Activated CD4-positive, alpha-beta T cell treated with anti-CD3 and anti-CD28 coated beads for 48 hours (primary cell): ENCODE results near the gene SYT15.

Experiments used
- DNase-seq: peaks from one replicate; pipeline ENCODE4 v3.0.0-alpha.2; 2020

Gene SYT15

DNA sequence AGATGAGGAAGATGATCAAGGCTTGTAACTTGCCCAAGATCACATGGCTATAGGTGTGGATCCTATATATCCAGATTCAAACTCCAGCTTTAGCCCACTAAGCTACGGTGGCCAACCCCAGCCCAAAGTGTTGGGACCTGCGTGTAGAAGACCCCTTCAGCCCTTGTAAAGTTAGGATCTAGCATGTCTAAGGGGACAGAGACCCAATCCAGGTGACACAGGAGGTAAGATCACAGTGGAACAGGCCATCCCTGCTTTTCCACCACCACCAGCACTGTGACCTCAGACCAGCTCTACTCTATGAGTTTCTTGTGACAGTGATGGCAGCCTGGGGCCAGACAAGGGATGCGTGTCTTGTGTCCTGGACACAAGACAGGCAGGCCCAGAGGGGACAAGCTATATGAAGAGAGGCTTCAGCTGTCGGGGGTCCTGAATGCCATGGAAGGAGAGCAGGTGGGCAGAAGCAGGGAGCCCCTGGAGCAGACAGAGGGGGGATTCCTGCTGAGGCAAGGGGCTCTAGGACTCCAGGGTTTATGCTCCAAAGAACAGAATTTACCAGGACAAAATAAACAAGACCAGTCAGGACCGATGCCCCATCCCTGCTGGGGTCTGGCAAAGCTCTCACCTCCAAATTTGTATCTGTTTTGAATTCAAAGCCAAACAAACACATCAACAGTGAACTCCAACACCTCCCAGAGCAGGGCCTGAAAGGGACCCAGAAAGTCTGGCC, 32.9 kb upstream of the SYT15 start:
- DNase-seq = peak; percentile 1

DNA sequence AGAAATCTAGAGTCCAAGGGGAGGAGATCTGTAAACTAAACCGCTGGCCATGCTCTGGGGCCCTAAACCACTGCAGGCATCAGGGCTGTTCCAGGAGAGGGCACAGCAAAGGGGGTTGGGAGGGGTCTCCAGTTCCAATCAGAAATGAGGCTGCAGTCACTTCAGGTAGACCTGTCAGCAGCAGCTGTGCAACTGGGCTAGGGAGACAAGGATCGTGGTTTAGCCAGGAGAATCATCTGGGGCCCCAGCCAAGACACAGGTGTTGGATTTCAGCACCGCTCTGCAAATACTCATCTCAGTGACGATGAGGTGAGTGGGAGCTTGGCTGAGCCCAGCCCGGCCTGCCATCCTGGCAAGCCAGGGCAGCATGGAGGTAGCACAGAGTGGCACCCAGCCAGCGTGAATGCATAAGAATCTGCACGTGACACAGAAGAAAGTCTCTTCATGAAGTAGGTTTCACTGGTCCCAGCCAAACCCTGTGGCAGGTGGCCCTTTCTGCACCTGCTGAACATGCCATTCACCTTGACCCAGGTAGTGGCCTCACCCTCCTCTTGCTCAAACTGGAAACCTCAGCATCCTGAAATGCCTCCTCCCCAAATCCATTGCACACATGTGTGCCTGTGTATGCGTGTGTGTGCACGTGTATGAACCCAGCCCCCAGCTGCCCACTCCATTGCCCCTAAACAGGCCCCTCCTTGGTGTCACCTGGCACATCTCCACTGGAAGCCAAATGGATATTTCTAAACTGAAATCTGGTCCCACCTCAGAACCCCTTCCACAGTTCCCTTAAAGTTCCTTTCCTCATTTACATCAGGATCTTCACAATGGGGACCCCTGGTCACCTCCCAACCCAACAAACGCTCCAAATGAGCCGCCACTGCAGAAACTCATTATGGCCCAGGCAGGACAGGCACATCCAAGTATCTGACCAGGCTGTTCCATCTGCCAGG, 32.1 kb upstream of the SYT15 start:
- peak; percentile 2 for DNase-seq

DNA sequence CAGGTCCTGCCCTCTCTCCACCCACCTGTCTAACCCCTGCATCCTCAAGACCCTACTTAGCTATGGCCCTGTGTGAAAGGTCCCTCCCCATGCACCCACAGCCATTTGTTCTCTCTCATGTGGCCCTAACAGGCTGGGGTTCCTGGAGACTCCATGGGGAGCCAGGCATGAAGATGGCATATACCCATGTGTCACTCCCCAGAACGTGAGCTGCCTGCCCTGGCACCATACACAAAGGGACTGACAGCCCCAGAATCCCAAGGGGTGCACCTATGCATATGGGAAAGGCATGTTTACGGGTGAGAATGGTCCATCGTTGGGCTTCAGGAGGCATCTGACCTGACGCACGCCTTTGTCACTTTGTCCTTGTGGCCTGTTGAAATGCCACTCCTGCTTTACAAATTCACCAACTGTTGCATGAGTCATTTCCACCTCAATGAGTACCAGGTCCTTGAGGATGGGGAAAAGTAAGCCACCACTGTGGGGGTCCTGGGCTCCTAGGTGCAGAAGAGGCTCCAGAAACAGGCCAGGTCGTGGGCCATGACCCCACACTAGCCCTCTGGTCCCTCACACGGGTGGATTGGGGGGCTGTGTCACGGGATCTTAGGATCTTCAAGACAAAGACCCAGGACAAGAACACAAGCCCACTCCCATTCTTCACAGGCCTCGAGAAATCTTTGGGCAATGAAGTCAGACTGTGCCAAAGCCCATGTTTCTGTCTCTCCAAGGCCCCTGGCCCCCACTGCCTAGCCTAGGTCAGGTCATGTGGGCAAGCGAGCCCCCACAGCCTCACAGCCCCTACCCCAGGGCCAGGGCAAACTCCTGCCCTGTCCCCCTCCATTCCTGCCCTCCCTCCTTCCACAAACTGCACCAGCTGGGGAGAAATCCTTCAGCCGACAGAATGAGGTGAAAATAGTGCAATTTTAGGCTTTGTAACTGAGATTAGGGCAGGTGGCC, 31.1 kb upstream of the SYT15 start:
- peak; percentile 1 for DNase-seq

DNA sequence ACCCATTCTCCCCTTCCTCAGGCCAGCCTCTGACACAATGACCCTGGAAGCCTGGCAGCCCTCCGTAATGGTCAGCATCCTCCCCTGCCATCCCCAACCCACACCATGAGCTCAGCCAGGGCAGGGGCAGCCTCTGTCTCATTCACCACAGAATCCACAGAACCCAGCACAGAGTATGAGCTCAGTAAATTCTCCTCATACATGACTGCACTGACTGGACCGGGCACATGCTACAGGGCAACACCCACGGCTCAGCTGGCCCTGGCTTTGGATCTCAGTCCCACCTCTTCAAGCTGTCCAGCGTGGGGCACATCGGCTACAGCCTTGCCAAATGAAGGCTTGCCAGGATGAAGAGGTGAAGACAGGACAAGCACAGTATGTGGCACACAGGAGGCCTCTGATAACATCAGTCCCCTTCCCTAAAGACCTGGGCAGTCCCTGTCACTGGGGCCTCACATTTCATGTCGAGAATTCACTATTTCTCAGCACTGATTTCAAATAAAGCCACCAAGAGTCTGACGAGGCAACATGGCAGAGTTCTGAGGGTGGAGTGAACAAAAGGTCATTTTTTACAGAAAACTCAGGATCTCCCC, 30.3 kb upstream of the SYT15 start:
- peak; percentile 2 for DNase-seq

DNA sequence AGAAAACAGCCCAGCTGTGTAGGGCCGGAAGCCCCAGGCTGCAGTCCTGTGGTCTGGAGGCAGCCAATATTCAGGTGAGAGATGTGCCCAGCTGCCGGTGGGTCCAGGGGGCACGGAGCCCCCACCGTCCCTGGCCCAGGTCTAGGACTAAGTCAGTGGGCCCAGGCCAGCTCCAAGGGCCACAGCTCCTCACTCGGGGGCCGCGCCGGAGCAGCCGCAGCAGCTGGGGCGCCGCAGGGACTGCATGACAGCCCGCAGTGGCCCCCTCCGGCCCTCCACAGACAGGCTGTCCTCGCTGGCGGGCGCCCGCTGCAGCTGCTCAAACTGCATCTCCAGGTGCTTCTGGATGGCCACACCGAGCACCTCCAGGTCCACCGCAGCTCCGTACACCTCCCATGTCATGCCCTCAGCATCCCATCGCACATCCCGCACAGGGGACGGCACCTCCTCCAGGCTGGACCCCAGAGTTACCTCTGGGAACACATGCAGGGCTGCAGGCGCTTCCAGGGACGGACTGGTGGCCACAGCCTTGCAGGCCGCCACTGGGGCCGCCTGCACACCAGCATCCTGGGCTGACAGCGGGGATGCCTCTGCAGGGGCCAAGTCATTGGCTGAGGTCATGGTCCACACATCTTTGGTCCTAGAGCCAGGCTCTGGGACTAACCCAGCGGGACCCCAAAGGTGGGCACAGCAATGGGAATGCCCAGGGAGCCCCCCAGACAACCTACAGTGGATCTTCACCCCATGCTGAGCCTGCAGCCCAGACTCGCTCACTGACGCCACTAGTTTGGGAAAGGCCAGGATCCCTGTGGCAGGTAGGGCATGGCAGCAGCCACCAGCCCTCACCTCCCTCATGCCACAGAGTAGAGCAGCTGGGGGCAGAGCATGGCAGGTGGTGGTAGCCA, 29.5 kb upstream of the SYT15 start:
- DNase-seq = peak; percentile 2

DNA sequence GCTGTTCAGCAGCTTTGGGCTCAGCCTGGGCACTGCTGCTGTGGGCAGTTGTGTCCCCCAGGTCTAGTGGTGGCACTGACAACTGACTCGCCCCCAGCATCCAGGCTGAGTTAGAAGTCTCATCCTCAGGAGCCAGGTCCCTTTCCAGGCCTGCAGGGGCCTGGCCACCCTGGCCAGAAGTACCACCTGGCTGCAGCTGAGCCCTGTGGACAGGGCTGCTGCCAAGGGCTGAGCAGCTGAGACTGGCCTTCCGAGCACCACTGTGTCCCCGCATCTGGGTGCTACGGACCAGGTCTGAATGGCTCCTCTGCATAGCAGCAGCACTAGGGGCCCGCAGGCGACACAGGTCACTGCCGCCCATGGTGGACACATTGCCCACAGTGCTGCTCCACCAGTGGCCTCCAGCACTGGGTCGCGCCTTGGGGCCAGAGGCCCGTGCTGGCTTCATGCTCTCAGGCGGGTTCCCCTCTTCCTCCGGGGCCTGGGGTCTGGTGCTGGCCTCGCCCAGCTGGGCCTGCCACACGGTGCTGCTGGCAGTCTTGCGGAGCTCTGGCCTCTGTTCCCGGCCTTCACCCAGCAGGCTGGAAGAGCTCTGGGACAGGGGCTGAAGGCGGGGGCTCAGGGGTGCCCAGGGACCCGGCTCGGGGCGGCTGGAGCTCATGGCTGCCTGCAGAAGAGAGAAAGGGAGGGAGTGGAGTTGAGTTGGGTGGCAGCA, 28.7 kb upstream of the SYT15 start:
- peak; percentile 2 for DNase-seq

DNA sequence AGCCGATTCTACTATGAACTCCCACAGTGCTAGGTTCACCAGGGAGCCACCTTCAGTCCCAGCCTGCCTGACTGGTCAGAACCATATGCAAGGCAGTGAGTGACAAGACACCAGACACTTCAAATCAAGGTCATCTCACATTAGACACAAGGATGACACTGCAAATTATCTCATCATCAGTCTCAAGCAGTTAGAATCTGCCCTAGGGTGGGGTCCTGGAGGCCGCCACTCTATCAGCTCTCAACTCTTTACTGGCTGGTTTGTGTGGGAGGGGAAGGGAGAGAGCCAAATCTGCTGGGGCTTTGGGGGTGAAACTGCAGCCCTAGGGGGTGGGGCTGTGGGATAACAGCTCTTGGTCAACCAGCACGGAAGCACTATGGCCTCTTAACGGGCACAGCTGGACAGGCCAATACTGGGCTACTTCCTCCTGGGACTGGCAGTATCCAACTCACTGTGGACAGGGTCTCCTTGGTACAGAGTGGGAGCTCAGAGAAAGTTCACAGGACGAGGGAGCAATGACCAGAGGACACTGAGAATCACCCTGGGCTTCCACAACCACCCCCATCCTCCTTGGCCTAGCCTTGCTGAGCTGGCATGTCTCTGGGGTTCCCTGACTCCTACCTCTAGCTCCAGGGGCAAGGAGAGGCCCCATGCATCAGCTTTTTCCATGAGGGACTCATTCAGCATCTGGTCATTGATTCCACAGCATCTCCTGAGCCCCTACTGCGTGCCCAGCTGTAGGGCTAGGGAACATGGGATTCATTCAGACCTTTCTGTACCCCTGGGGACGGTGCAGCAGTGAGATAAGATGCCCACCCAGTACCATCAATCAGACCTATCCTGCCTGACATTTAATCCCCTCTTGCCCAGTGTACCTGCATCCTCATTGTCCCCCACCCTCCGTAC, 27.9 kb upstream of the SYT15 start:
- no peak for DNase-seq

DNA sequence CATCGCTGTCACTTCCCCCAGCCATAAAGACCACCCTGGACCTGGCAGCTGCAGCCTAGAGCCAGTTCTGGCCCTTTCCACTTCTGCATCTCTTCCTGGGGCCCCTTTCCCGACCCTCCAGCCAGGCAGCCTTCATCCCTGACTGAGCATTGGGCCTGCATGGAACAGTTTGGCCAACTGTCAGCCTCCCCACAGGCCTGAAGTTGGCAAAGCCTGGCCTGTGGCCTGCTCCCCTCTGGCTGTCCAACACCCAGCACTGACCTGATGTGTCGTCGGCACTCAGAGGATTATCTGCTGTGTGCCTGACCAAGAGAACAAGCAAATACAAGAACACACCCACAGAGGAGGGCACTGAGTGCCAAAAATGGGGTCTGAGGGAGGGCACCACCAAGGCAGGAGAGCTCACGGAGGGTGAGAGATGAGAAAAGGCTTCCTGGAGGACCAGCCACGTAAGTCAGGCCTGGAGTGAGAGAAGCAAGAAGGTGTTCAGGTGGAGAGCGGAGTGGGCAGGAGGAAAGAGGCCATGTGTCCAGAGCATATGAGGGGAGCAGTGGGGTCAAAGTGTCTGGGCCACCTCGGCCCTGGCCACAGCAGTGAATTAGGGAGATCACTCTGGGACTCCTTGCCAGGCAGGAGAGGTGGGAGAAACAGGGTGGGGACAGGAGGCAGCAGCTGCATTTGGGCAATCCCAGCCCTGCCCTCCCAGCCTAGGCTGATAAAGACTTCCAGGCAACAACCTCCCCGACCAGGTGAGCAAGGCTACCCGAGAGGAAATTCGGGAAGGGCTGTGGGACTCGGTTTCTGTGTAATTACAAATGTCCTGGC, 27.0 kb upstream of the SYT15 start:
- peak; percentile 1 for DNase-seq

DNA sequence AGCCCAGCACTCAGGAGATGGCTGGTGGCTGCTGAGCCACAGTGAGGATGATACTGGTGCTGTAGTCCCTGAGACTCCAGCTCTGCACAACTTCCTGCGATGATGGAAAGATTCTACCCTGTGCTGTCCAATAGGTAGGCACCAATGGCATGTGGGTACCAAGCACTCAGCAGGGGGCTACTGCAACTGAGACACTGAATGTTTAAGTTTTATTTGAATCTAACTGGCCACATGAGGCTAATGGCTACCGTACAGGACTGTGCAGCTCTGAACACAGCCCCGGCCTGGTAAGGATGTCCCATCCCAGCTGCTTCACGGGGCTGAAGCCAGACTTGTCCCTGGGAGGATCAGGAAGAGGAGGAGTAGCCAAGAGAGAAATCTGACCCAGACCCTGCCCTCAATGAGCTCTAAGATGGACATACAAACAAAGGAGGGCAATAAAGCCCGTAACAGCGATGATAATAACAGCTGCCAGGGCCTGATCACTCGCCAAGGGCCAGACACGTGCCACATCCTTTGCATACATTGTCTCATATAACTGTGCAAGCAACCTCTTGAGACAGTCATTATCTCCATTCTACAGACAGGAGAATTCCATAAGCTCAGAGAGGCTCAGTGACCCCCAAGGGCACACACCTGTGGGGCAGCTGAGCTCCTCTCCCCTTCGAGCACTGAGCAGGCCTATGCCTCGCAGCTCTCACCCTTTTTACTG, 26.2 kb upstream of the SYT15 start:
- DNase-seq = peak; percentile 1

DNA sequence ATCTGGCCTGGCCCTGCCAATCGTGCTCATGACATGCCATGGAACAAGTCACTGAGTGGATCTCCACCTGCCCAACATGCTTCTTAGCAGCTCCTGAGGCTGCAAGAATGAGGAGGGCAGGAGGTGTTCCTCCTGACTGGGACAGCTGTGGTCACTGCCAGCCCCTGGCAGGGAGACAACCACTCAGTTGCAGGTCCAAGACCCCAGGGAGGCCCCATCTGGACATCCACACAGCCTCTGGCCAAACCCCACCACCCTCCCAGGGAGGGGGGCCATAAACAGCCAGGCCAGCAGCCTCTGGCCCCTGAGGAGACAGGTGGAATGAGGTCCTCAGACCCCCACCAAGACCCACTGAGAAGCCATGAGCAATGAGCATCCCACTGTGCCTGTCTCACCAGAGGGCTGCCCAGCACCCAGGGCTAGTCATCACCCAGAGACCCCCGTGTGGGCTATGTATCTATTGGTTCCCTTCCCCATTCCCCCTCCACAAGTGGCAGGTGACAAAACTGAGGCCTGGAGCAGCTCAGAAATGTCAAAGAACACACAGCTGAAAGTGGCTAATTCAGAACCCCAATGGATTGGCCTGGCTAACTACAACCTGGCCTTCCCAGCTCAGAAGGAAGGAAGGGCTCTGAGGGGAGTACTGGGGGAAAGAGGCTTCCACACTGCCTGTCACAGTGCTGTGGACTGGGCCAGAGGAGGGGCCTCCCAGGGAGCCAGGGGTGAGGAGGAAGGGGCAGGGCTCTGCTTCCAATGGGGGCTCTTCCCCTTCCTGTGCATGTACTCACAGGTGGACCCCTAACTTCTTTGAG, 25.5 kb upstream of the SYT15 start:
- DNase-seq = peak; percentile 2

DNA sequence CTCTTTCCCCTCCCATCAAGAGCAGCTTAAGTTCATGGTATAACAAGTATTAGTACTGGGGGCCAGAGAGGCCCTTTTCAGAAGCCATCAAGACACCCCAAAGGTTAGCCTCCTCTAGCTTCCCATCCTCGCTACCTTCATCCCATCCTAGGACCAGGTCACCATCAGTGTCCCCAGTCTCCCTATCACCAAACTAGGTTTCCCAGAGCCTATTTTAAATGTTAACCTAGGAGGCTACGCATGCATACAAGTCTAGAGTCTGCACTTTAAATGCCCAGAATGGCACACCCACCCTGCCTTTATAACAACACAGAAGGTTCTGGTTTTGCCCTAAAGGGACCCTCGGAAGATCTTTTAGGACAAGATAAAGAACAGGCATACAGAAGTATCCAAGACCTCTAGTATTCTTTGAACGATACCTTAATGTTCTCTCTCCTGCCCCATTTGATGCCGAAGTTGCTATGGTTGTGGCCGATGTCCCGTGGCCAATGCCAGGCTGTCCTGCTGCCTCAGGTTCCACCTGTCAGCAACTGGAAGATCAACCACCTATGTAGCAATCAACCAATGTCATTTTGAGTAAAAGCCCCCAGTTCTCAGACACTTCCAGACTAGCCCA, 24.7 kb upstream of the SYT15 start:
- peak; percentile 2 for DNase-seq

DNA sequence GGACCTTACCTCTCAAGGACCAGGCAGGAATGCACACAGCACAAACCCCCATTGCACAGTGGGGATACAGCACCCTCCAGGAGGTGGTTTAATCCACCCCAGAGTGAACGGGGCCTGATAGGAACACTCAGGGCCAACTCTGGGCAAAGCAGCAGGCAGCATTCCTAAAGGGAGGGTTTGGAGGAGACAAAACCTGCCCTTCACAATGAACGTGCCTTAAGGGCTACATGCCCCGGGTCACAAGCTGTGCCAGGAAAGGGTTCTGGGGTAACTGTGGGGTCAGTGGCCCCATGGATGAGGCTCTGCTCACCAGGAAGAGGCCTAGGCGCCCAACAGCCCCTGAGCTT, 23.6 kb upstream of the SYT15 start:
- DNase-seq = no peak

DNA sequence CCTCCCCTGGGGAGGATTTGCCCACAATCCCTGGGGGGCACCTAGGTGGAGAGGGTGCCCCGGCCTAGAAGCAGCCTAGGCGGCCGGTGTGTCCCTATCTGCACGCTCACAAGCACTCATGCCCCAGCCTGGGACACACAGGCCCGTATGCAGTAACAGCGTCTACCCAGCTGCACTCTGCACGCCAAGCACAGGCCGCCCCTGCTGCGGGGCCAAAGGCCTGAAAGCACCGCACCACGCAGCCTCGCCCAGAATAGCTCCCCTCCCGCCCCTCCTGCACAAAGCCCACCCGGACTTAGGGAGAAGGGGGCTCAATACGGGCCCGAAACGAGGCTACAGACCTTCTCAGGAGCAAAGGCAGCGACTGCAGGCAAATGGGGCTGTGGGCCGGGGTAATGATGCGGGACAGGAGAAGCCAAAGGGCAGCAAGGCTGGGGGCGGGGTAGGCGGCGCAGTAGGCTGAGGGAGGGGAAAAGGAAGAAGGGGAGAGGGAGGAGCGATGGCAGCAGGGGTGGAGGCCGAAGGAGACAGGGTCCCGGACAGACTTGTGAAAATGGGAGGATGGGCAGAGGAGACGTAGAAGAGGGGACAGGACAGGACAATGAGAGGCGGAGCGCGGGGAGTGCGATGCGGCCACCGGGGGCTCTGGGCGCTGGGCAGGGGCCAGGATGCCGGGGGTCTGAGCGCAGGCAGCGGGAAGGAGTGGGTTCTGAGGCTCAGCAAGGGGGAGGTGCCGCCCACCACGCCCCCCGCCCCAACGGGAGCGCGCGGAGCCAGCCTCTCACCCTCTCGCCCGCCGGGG, 23.0 kb upstream of the SYT15 start:
- peak; percentile 7 for DNase-seq

DNA sequence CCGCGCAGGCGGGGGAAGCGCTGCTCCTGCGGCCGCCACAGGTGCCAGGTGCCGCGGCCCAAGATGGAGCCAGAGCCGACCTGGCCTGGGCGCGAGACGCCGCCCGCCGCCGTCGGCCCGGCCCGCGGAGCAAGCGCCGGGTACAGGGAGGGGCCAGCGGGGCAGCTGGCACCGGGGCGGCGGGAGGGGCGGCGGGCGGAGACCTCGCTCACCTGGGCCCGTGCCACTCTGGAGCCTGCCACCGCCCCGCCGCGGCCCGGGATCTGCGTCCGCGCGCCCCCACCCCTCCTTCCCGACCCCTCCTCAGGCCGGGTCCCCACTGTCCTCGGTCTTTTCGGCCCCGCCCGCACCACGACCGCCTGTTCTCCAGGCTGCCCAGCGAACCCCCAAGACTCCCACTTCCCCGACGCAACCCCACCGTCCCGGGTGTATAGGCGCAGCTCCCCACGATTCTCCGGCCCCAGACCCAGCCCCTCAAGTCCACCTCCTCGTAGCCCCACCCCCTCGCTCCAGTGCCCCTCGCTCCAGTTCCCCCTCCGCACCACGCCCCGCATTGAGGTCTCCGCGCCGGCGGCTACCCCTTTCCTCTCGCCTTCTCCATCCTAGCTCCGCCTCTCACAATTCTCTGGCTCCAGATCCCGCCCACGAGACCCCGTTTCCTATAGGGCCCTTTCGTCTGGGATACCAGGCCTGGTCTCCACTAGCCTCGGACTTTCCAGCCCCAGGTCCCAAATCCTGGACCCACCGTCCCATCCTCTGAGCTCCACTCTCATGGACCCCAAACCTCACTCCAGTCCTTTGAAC, 22.2 kb upstream of the SYT15 start, which contains the start of gene GPRIN2:
Gene GPRIN2 (minus strand): TSS at position 144 of the 804 bp plus-strand sequence. CDS start 5,922 bp downstream, outside the sequence.
- peak; percentile 6 for DNase-seq
